Neutrophil (primary cell): ENCODE results near the gene THSD4.

Experiments
- H3K27ac ChIP-seq: fragments of 200-600 bp; sonication (generic); 2 replicates; pipeline ENCODE4 v1.5.1; 2016; ENCODE audit warnings: mild to moderate bottlenecking, moderate library complexity
- H3K27me3 ChIP-seq: fragments of 200-600 bp; sonication (generic); 2 replicates; pipeline ENCODE4 v1.6.0; 2016; ENCODE audit warnings: mild to moderate bottlenecking
- H3K36me3 ChIP-seq: fragments of 200-600 bp; sonication (generic); 2 replicates; pipeline ENCODE4 v1.5.1; 2017
- H3K4me1 ChIP-seq, 2 experiments: fragments of 200-600 bp in 1 of 2; sonication (generic) in 1 of 2; 1 replicate in 1 of 2; 2 replicates in 1 of 2; pipeline versions ENCODE4 v1.5.1 to v1.6.1; 2013 to 2016; ENCODE audit warnings: low read depth in 1 of 2, low read length in 1 of 2, mild to moderate bottlenecking in 1 of 2, moderate library complexity in 1 of 2; ENCODE audit not compliant: control insufficient read depth in 1 of 2, insufficient read depth in 1 of 2
- H3K4me3 ChIP-seq, 2 experiments: fragments of 200-600 bp in 1 of 2; sonication (generic) in 1 of 2; 1 replicate in 1 of 2; 2 replicates in 1 of 2; pipeline ENCODE4 v1.5.1; 2013 to 2016; ENCODE audit warnings: low read depth in 1 of 2, low read length in 1 of 2, mild to moderate bottlenecking in 1 of 2, moderate library complexity in 1 of 2
- H3K9me3 ChIP-seq: fragments of 200-600 bp; sonication (generic); 2 replicates; pipeline ENCODE4 v1.5.1; 2016
- CTCF ChIP-seq: fragments of 200-600 bp; sonication (generic); IDR thresholded peaks from 2 replicates; pipeline ENCODE4 v1.5.1; 2016; ENCODE audit warnings: antibody characterized with exemption

The THSD4 gene

GRCh38 chr15:71346464-71346863 is 231.2 kb downstream of the THSD4 start:
- H3K27me3 ChIP-seq, result peaks cover 7% of the 10 kb centered on the region
- H3K27ac ChIP-seq, result no peak overlapping the region
- H3K4me3 ChIP-seq, result no peak overlapping the region
- no peaks in the 10 kb centered on the region for H3K9me3 ChIP-seq
- no peak for TF ChIP-seq CTCF
- no peaks in the 10 kb centered on the region for H3K4me1 ChIP-seq
- no peaks in the 10 kb centered on the region for H3K36me3 ChIP-seq

GRCh38 chr15:71348597-71348996 is 233.3 kb downstream of the THSD4 start:
- no peak overlapping the region for H3K27ac ChIP-seq
- H3K9me3 ChIP-seq, result no peaks in the 10 kb centered on the region
- no peaks in the 10 kb centered on the region for H3K36me3 ChIP-seq
- no peak overlapping the region for H3K4me3 ChIP-seq
- H3K27me3 ChIP-seq, result peaks cover 13% of the 10 kb centered on the region
- no peak for TF ChIP-seq CTCF
- H3K4me1 ChIP-seq, result no peaks in the 10 kb centered on the region

- H3K36me3 ChIP-seq, result no peaks in the 10 kb centered on the region
- no peaks in the 10 kb centered on the region for H3K9me3 ChIP-seq
- H3K4me1 ChIP-seq, result no peaks in the 10 kb centered on the region
- no peak overlapping the region for H3K27ac ChIP-seq
- peaks cover 13% of the 10 kb centered on the region for H3K27me3 ChIP-seq
- no peak for TF ChIP-seq CTCF
- H3K4me3 ChIP-seq, result no peak overlapping the region
Measured at GRCh38 chr15:71349336-71349735, 234.1 kb downstream of the THSD4 start.

- Histone ChIP-seq H3K27me3 (peaks cover 13% of the 10 kb centered on the region), H3K9me3 (no peaks in the 10 kb centered on the region), H3K27ac (no peak overlapping the region), H3K4me1 (no peaks in the 10 kb centered on the region), H3K36me3 (no peaks in the 10 kb centered on the region), H3K4me3 (no peak overlapping the region)
- no peak for TF ChIP-seq CTCF
Measured at GRCh38 chr15:71349736-71350526, 234.7 kb downstream of the THSD4 start.

GRCh38 chr15:71350622-71351378 is 235.5 kb downstream of the THSD4 start:
- TF ChIP-seq CTCF, result no peak
- no peaks in the 10 kb centered on the region for H3K36me3 ChIP-seq
- peaks cover 13% of the 10 kb centered on the region for H3K27me3 ChIP-seq

More at GRCh38 chr15:71350622-71351378, 235.5 kb downstream of the THSD4 start:
- Histone ChIP-seq H3K27ac (no peak overlapping the region), H3K4me1 (no peaks in the 10 kb centered on the region), H3K9me3 (no peaks in the 10 kb centered on the region), H3K4me3 (no peak overlapping the region)
